Esophagus squamous epithelium (tissue), 4 donors: ENCODE data around the gene SYTL2.
"Not testable (repeated sequence)": the region's sequence is repeated elsewhere in the genome, so short reads cannot be mapped to it uniquely, and the experiment has no call there.

Experiments
- POLR2A ChIP-seq, 4 donors: fragments of 450-650 bp; IDR thresholded peaks; one replicate each; pipeline ENCODE4 v1.6.1; 2017; ENCODE audit warnings: antibody characterized with exemption in 4 of 4, mild to moderate bottlenecking in 4 of 4, moderate library complexity in 3 of 4
- TF ChIP-seq, protein P1 (sequence below), 6 experiments: fragments of 450-650 bp in 4 of 6; fragments of 200-600 bp in 2 of 6; sonication (generic) in 2 of 6; IDR thresholded peaks; one replicate each; pipeline ENCODE4 v1.5.1; 2016 to 2019; ENCODE audit warnings: antibody characterized with exemption in 6 of 6, mild to moderate bottlenecking in 4 of 6, moderate library complexity in 4 of 6

DNA sequence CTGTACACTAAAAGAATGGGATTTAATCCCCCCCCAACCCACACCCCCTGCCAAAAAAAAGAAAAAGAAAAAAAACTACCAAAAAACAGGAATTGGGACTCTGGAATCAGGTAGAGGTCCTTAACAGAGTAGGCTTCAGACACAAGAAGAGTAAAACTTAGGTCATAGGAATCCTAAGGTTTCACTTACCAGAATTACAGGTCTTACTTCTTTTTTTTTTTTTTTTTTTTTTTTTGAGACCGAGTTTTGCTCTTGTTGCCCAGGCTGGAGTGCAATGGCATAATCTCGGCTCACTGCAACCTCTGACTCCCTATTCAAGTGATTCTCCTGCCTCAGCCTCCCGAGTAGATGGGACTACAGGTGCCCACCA, 33.4 kb downstream of the SYTL2 start:
- TF ChIP-seq, protein P1, sequence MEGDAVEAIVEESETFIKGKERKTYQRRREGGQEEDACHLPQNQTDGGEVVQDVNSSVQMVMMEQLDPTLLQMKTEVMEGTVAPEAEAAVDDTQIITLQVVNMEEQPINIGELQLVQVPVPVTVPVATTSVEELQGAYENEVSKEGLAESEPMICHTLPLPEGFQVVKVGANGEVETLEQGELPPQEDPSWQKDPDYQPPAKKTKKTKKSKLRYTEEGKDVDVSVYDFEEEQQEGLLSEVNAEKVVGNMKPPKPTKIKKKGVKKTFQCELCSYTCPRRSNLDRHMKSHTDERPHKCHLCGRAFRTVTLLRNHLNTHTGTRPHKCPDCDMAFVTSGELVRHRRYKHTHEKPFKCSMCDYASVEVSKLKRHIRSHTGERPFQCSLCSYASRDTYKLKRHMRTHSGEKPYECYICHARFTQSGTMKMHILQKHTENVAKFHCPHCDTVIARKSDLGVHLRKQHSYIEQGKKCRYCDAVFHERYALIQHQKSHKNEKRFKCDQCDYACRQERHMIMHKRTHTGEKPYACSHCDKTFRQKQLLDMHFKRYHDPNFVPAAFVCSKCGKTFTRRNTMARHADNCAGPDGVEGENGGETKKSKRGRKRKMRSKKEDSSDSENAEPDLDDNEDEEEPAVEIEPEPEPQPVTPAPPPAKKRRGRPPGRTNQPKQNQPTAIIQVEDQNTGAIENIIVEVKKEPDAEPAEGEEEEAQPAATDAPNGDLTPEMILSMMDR (IDR thresholded peaks at IDR 0.05) = not testable (repeated sequence)
- not testable (repeated sequence) for TF ChIP-seq POLR2A (IDR thresholded peaks at IDR 0.05)
